HG03064 (cell line): ENCODE results near the gene SLC19A2.
"Not testable (repeated sequence)": the region's sequence is repeated elsewhere in the genome, so short reads cannot be mapped to it uniquely, and the experiment has no call there.

Experiments
- ATAC-seq: cut with Tn5 transposase; IDR thresholded peaks from one replicate; pipeline ENCODE4 v1.9.1; 2021; ENCODE audit warnings: low read depth; ENCODE audit not compliant: unreplicated experiment

SLC19A2 gene, protein sequence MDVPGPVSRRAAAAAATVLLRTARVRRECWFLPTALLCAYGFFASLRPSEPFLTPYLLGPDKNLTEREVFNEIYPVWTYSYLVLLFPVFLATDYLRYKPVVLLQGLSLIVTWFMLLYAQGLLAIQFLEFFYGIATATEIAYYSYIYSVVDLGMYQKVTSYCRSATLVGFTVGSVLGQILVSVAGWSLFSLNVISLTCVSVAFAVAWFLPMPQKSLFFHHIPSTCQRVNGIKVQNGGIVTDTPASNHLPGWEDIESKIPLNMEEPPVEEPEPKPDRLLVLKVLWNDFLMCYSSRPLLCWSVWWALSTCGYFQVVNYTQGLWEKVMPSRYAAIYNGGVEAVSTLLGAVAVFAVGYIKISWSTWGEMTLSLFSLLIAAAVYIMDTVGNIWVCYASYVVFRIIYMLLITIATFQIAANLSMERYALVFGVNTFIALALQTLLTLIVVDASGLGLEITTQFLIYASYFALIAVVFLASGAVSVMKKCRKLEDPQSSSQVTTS

DNA sequence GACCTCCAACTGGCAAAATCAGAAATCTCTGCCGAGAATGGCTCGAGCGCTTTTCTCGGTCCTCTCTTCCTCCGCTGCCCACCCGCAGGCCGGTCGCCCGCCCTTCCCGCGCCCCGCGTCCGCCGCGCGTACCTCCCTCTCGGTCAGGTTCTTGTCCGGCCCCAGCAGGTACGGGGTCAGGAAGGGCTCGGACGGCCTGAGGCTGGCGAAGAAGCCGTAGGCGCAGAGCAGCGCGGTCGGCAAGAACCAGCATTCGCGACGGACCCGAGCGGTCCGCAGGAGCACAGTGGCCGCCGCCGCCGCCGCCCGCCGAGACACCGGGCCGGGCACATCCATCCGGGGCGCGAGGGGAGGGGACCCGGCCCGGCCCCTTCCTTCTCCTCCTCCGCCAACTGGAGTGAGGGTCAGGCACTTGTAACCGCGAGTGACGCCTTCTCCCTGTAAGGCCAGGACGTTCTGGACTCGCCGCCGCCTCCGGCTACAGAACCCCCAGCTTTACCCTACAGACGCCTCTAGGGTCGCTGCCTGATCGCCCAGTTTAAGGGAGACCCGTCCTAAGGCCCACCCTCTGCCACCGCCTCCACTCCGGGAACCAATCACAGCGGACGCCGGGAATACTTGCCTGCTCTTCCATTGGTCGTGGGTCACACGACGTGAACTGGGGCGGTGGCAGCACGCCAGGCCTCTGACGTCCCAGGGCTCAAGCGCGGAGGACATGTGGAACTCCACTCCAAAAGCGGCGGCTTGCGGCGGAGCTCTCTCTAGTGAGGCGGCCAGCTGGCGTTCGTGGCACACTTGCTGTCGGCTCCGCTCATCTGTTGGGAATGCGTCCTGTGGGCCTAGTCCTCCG, at the start of gene SLC19A2:
Gene SLC19A2, minus strand, starts transcription at position 514 of the 850 bp plus-strand sequence. Its CDS starts 178 bp downstream, at position 336.
- ATAC-seq = peak; percentile 99

DNA sequence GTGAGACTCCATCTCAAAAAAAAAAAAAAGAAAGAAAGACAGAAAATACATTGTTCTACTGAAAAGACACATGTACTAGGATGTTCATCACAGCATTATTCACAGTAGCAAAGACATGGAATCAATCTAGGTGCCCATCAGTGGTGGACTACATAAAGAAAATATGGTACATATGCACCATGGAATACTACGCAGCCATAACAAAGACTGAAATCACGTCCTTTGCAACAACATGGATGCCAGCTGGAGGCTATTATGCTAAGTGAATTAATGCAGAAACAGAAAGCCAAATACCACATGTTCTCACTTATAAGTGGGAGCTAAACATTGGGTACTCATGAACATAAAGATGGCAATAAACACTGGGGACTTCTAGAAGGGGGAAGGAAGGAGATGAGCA, 48.9 kb upstream of the SLC19A2 start:
- no peak for ATAC-seq

DNA sequence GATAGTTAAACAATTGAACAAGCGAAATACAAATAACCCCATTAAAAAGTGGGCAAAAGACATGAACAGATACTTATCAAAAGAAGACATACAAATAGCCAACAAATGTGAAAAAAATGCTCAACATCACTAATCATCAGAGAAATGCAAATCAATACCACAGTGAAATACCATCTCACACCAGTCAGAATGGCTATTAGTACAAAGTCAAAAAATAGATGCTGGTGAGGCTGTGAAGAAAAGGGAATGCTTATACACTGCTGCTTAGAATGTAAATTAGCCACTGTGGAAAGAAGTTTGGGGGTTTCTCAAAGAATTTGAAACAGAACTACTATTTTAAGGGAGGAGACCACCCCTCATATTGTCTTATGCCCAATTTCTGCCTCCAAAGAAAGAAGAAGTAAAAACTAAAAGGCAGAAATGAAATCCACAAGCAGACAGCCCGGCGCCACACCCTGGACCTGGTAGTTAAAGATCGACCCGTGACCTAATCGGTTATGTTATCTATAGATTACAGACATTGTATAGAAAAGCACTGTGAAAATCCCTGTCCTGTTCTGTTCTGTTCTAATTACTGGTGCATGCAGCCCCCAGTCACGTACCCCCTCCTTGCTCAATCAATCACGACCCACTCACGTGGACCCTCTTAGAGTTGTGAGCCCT, 47.9 kb upstream of the SLC19A2 start:
- ATAC-seq = not testable (repeated sequence)

DNA sequence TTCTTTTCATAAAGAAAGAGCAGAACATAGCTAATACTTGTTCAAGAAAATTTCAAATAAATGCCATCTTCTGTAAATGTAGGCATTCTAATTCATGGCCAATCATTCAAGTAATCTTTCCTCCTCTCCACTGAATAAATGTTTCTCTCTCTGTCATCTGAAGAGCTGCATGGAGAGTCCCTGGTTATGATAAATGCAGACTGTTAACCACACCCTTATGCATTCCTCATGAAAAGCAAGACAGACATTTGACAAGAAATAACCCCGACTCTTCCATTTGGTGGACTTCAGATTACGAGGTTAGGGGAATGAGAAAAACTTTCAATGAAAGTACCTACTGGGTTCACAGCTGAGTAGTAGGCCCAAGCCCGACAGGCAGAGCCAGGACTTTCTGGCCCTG, 44.7 kb upstream of the SLC19A2 start:
- ATAC-seq = no peak

DNA sequence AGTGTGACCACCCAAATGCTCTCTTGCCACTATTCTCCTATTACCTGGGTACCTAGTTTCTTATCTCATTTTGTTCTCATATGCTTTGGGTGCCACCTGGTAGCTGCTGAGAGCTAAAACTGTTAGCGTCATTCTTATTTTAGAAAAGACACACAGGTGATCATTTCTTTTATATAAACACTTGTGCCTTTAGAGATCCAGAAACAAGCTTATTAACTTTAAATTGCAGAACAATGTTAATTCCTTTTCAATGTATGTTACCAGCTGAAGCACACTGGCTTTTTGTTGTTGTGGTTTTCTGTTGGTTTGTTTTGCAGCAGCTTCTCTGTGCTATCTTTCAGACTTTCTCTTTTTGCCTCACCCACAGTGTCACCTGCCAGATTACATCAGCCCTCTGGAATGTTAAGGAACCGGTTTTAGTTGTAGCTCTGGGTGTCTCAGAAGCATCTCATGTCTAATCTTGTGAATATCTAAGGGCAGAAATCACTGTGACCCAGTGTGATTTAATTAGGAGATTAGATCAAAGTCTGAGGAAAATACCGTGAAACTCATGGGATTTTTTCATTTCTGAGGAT, 43.4 kb upstream of the SLC19A2 start:
- ATAC-seq = no peak

DNA sequence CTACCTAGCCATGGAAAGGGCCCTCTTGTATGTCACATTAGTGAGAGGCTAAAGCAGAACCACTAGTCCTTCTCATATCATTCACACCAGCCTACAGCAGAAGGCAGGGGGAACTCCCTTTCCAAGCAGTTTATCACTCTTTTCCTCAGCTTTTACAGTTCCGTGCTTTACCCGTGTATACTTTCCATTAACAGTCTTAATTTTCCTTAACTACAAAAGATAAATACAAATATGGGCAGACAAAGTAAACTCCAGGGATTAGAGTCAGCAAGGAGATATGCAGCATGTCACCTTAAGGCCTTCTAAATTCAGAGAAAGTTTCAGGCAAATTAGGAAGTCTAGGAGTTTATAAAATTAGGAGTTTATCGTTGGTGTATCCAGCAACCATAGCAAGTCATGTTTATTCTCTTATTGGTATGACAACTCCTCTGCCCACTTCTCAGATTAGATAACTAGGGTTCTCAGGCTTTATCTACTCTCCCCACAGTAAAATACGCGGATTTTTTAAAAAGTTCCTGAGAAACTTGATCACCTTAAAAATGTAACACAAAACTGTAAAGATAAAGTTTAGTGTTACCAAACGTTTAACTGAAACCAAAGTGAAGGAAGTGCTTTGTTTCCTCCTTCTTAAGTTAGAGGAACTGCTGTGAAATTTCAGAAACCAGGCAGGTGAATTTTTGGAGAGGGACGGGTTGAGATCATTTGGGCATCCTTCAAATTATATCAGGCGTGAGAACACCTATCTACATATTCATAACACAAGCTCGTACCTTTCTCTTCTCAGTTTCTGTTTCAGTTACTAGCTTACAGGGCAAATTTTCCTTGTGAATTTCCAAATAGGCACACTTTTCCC, 42.7 kb upstream of the SLC19A2 start:
- no peak for ATAC-seq

DNA sequence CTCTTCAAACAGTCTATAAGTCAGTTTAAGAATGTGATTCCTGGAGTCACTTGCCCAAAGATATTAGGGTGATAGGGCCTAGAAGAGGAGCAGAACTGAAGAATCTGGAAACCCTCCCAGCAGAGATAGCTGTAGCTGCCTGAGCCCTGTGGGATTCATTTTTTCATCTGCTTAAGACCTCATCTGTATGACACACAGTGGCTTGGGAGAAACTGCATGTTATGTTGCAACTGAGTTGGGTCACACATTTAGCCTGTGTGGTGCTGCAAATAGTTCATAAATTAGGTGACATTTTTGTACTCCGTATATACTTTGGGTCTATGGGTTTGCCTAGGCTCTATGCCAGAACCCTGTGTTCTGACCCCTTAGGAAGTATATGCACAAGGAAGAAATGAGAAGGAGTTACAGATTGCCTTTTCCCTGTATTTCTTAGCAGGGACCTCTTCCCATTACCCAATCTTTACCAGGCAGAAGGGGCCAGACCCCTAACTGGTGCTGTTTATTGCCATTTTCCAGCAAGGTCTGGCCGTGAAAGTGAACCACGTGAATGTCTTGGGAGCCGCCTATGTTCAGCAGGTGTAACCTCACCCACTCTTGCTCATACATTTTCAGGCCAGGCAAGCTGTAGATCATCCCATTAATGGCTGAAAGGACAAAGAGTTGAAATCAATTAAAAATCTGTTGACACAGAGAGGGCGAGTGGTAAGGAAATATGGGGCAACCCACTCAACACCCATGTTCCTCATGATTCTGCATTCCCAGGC, 41.9 kb upstream of the SLC19A2 start:
- ATAC-seq = no peak

DNA sequence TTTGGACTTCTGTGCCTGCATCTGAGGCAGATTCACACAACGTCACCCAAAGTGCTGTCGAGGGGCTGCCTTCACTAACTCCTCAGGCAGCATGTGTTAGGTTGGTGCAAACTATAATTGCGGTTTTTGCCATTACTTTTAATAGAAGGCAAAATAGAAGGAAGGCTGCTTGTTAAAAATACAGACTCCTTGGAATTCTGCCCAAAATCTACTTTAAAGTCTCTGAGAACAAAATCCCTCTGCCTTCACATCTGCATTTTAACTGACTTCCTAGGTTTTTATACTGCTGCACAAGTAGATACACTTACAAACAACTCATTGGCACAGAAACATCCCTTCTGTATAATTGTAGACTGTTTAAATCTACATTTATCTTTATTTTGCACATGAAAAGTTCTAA, 41.3 kb upstream of the SLC19A2 start:
- no peak for ATAC-seq

DNA sequence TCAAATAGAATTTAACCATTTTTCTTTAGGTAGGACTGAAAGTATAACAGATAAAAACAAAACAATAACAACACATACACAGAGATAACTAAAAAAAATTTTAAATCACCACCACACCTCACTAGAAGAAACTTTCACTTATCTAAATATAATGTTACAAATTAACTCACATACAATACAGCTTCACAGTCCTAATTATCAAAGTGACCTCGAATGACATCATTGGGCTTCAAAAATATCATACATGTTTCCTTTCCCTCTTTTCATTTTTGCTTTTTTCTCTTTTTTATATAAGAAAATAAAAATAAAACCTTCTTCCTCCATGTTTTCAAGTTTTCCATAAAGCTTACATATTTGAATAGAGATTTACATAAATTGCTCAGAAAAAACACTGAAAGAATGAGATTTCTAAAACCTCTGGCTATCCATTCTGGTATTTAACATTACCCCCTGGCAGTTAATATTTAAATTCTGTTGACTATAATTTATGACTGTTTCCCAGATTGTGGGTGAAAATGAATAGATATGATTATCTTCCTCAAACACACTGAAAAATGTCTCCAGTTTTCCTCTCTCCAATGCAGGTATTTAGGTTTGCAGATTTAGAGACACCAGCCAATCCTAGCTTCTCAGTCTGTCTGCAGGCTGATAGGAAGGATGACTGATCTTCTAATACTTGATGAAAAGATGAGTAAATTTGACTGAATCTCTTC, 40.5 kb upstream of the SLC19A2 start:
- ATAC-seq = no peak

DNA sequence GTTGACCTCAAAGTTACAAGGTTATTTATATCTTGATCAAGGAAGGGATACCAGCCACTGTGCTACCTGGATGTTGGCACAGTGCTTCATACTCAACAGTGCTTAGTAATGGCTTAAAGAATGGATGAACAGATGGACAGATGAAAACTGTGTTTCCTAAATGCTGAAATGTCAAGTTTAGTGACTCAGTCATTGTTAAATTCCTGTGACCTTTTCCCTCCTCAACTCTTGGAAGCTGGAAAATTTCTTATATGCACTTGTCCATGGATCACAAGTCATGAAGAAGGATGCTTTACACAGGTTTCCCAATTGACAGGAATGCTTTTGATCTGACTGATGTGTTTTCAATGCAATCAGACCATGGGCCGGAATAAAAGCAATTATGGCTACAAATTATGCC, 39.6 kb upstream of the SLC19A2 start:
- no peak for ATAC-seq

DNA sequence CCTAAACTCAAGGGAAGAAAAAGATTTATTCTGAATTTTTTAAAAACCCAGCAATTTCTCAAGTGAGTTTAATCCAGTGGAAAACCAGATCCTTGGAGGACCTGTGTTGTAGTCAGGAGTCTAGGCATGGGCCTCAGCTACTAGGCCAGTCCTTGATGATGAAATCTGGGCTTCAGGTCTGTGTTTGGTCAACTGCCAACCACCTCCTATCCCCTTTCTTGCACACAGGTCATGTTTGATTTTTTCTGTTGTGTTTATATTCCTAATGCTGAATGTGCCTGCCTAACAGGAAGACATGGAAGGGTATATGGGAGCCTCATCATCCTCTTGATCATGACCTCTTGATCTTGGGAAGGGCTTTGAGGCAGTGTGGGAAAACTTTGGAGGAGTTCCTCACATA, 38.2 kb upstream of the SLC19A2 start:
- no peak for ATAC-seq

DNA sequence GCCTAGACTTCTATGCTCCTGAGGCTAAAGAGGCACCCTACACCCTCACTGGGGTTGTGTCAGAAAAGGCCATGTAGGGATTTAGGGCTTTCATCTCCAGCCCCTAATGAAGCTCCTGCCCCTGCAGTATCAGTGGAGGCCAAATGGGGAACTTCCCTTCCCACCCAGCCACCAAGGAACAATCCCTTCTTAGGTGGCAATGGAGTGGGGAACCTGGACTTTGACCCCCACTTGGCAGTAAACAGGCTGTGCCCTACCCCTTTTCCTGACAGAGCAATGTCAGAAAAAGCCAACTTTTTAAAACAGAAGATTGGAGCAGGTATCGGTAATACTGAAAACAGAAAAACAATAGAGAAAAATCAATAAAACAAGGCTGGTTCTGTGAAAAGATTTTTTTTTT, 35.5 kb upstream of the SLC19A2 start:
- ATAC-seq = no peak

DNA sequence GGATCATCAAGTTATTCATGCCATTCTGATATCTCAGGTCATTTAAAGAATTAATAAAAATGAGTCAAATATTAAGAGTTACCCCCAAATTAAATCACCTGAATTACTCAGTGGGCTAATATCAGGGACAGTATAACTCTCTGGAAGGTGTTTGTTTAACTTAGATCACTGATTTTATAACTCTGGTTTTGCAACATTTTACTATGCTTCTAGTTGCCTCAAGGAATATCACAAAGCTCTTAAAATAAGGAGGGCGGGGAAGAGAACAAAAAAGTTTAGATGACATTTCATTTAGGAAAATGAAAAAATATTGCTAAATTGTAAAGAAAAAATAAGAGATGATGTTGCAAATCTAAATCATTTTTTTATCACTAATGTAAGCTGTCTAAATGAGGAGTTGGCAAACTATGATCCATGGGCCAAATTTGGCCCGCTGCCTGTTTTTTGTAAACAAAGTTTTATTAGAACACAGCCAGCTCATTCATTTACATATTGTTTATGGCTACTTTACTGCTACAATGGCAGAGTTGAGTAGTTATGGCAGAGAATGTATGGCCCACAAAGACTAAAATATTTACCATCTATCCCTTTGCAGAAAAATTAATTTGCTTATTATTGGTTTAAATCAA, 31.9 kb upstream of the SLC19A2 start:
- ATAC-seq = no peak

DNA sequence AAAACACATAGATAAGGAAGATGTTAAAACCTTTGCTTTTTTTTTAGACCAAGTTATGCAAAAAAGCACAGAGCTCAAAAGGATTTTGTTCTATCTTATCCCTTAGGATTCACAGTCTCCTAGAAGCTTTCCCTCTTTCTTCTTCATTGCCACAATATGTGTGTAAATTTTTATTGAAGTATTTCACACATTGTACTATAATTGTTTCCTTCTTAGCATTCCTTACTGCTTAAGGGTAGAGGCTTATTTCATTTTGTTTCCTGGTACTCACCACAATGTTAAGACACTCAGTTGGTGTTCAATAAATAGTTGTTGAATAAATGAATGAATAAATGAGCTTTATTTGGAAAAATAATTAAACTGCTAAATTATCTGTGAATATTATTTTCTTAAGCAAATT, 29.9 kb upstream of the SLC19A2 start:
- no peak for ATAC-seq

DNA sequence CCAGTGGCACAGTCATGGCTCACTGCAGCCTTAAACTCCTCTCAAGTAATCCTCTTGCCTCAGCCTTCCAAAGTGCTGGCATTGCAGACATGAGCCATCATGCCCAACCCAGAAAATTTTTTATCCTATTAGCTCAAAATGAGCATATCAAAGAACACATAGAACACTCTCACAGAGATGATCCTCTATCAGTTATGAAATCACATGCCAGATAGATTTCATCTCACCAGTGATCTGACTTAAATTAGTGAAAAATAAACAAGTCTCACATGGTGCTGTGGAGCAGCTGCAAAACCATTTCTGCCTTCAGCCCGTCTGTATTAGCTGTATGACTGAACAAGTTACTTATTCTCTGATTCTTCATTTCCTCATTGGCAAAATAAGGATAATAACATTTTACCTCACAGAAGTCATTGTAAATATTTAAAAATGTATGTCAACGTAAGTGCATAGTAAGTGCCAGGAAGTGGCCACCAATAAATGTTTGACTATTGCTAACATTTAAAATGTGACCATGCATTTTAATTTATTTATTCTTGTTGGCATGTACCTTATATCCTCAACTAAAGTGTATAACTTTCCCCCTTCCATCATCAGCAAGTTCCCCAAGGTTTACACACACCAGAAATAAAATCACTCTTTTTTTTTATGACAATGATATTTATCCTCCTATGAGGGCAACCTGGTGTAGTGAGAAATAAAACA, 29.0 kb upstream of the SLC19A2 start:
- no peak for ATAC-seq

DNA sequence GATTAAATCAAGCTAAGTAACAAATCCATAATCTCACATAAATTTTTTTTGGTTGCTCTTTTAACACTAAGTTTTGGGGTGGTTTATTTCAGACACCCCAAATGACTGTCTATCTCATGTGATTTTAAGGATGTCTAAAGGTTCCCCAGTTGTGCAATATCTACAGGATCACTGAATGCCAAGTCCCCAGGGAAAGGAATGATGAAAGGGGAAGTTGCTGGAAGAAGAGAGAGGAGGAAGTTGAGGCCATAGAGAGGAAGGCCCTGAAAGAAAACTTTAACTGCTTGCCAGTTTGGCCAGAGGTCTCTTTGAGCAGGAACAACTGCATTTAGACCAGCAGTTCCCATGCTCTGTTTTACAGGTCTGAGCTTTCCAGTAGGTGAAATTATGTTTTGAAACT, 27.5 kb upstream of the SLC19A2 start:
- ATAC-seq = no peak

DNA sequence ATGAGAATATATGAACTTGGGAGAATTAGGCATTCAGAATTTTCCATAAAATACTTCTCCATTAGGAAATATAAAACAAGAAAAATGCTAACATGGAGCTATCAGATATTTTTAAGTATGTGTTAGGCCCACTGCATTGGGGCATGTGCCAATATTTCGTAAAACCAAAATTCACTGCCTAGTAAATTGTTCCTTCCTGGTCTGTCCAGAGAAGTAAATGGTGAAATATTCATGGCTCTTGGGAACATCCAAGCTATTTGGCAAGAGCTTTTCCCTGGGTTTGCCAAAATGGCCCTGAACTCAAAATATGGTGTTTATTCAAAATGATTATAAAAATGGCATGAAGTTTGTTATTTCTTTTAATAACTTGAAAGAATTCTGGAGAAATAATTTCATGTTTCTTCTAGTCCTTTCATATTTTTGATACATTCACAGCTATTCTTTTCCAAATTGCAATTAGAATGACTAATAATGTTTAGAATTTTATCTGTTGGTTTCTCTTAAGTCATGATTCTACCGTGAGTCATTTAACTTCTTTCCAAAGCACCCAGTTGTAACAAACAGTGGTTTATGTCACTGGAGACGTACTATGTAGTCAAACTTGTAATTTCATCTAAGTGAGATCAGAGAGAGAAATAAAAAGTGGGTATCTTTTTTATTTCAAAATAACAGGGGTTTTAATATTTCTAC, 25.7 kb upstream of the SLC19A2 start:
- no peak for ATAC-seq
